OCI-M2 (cell line): ENCODE results near the gene INIP.
A peak's percentile ranks its signal among the peaks of the same experiment; 100 is the strongest.

Source experiments
- DNase-seq: peaks from one replicate; lab custom pipeline; 2025; ENCODE audit not compliant: unreplicated experiment; lab: John Stamatoyannopoulos, UW

The INIP gene

GRCh38 chr9:112717661-112718331 lies at the start of gene INIP:
Gene INIP, minus strand, starts transcription at chr9:112718117. Its CDS starts 1,632 bp downstream, at chr9:112716485.
- peak; percentile 80 for DNase-seq

GRCh38 chr9:112765281-112765680 lies 47.4 kb upstream of the INIP start:
- no peak for DNase-seq

- DNase-seq: no peak
Measured at GRCh38 chr9:112764837-112765236, 46.9 kb upstream of the INIP start.

GRCh38 chr9:112764344-112764743 lies 46.4 kb upstream of the INIP start:
- no peak for DNase-seq

- no peak for DNase-seq
Measured at GRCh38 chr9:112762726-112763518, 45.0 kb upstream of the INIP start.

- no peak for DNase-seq
Measured at GRCh38 chr9:112761912-112762655, 44.2 kb upstream of the INIP start.

- DNase-seq: no peak
Measured at GRCh38 chr9:112760821-112761220, 42.9 kb upstream of the INIP start.

- DNase-seq: no peak
Measured at GRCh38 chr9:112757940-112758339, 40.0 kb upstream of the INIP start.

GRCh38 chr9:112757282-112757883 lies 39.5 kb upstream of the INIP start:
- DNase-seq: no peak

- no peak for DNase-seq
Measured at GRCh38 chr9:112755675-112756074, 37.8 kb upstream of the INIP start.

- no peak for DNase-seq
Measured at GRCh38 chr9:112755016-112755427, 37.1 kb upstream of the INIP start.

- DNase-seq: no peak
Measured at GRCh38 chr9:112754578-112754977, 36.7 kb upstream of the INIP start.

GRCh38 chr9:112753725-112754124 lies 35.8 kb upstream of the INIP start:
- no peak for DNase-seq

GRCh38 chr9:112752334-112753125 lies 34.6 kb upstream of the INIP start:
- no peak for DNase-seq

- no peak for DNase-seq
Measured at GRCh38 chr9:112751056-112751795, 33.3 kb upstream of the INIP start.

GRCh38 chr9:112750764-112751055 lies 32.8 kb upstream of the INIP start:
- DNase-seq: no peak

GRCh38 chr9:112750016-112750763 lies 32.3 kb upstream of the INIP start, which contains the start of gene SNX30:
Gene SNX30, plus strand, starts transcription at chr9:112750760. Its CDS starts 242 bp downstream, at chr9:112751002.
- no peak for DNase-seq

GRCh38 chr9:112747094-112747493 lies 29.2 kb upstream of the INIP start:
- DNase-seq: no peak

- no peak for DNase-seq
Measured at GRCh38 chr9:112744177-112744576, 26.3 kb upstream of the INIP start.
